Measurements from ENCODE around the gene UMAD1.

UMAD1 gene

DNA sequence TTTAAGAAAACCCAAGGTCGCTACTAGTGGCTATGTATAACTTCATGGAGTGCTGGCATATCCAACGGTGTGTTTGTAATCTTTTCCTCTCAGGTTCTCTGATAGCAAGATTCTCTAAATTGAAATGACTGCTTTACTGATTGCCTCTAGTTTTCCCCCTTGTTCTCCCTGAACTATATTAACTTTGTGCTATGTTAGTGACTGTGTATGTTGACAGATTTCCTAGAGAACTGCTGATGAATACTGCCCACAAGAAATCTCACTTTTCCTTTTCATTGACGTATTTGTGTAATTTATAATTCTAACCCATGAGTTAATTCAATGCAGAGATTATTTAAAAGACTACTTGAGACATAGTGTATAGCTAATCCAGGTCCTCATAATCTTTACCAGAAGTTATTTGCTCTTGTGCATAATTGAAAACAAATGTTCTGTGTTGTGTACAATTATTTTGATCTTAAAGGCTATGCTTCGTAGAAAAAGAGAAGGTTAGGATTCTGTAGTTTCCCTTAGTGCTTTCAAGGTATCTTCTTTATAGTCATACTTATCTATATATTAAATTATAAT is 257.5 kb downstream of the UMAD1 start:
- DNase-seq, result no peak

DNA sequence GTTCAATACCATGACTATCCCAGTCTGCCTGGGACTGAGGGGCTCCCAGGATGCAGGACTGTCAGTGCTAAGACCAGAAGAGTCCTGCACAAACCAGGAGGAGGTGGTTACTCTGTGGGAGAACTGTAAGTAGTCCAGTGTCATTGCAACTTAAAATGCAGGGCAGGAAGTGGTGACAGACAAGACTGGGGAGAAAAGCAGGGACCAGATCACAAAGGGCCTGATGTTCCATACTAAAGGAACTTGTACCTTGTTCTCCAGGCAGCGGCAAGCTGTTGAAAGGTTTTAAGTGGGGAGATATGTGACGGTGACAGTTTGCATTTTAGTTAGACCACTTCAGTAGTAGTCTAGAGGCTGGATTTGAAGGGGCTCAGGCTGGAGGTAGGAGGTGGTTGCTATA is 262.3 kb downstream of the UMAD1 start:
- no peak for DNase-seq

DNA sequence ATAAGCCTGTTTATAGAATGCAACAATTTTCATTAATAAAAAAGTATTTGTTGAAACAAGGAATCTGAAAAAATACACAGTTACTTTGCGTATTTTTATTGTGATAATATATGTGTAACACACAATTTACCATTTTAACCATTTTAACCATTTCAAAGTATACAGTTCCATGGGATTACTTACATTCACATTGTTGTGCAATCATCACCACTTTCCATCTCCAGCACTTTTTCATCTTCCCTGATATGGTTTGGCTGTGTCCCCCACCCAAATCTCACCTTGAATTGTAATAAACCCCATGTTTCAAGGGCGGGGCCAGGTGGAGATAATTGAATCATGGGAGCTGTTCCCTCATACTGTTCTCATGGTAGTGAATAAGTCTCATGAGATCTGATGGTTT is 266.8 kb downstream of the UMAD1 start:
- no peak for DNase-seq

DNA sequence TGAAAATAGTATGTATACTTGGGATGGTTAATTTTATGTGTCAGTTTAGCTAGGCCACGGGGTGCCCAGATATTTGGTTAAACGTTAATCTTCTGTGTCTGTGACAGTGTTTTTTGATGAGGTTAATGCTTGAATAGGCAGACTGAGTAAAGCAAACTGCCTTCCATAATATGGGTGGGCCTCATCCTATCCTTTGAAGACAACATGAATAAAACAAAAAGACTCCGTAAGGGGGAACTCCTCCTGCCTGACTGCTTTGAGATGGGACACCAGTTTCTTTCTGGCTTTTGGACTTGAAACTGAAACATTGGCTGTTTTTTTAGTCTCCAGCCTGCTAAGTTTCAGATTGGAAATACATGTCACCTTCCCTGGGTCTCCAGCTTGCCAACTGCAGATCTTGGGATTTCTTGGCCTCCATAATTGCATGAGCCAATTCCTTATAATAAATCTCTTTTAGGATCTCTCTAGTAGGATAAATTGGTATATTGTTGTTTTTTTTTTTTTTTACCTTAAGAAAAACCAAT is 268.1 kb downstream of the UMAD1 start:
- DNase-seq, result no peak

DNA sequence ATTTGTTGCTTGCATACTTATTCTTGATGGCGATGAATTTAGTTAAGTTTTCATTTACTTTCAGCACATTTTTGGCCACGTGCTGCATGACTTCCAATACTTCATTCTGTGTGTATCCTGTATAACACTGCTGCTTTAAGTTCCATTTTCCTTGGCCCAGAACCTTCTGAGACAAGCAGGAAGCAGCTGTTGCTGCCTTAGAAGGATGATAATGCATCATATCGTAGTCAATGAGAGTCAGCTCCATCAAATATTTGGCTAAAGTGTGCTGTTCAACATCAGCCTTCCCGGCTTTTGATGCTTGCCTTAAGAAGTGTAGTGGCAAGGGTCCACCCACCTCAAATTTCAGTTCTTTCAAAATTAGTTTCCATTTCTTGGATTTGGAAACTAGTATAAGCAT is 268.8 kb downstream of the UMAD1 start:
- DNase-seq, result no peak

DNA sequence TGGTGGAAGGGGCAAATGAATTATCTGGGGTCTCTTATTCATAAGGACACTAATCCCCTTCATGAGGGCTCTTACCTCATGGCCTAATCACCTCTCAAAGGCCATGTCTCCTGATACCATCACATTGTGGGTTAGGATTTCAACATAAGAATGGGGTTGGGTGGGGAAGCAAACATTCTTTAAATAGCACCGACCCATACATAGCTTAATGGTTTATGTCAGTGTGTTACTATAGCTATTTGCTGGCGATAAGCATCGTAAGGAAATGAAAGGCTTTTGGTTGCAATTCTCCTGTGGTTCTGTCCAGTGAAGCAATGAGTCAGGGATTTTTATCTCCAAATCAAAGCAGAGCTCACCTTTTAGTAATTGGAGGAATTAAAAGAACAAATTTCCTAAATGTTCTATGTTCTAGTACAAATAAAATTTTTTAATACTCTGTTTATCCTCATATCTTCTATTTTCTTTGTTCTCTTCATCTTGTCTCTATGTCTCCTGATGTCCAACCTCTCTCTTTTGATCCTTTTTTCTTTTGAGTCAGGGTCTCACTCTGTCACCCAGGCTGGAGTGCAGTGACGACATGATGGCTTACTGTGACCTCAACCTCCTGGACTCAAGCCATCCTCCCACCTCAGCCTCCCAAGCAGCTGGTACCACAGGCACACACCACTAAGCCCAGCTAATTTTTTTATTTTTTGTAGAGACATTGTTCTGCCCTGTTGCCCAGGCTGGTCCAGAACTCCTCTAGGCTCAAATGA is 271.0 kb downstream of the UMAD1 start:
- DNase-seq, result no peak

DNA sequence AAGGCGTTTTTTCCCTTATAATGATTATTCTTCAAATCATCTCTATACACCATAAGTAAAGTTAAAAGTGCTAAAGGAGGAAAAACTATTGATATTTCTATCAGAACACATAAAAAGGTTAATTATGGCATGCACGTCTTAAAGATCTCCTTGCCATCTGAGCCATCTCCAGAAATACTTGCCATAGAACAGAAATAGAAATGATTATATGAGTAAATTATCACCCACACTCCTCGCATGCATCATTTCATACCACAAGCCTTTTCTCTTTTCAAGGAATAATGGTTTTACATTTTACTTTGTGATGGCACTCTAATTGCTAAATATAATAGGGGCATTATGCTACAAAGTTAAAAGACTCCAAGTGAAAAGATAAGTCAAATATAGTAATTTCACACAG is 272.4 kb downstream of the UMAD1 start:
- DNase-seq, result no peak

DNA sequence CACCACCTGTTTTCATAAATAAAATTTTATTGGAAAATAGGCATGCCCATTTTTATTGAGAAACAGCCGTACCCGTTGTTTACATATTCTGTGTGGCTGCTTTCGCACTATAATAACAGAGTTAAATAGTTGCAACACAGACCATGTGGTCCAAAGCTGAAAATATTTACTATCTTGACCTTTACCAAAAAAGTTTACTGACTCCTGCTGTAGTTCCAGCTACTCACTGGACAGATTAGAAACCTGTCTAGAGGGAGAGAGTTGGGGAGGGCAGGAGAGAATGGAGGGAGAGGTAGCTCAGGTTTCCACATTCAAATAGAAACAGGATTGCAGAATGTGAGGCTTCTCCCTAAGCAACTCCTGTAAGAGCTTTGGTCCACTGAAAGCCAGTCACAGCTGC is 273.0 kb downstream of the UMAD1 start:
- peak; percentile 32 for DNase-seq

DNA sequence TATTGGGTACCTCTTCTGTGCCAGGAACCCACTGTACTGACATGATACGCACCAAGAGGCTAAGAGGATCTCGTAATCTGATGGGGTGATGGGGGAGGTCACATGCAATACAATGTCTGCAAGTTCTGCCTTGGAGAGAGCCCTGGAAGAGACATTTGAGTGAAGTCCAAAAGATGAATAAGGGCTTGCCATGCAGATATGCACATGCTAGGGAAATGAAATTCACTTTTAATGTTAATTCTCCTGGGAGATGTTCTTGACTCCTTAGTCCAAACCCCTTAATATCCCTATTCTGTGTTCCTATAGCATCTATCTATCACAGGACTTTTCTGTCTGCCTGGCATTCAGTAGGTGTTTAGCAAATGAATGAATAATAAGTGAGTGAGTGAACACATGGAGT is 274.0 kb downstream of the UMAD1 start:
- DNase-seq, result no peak

DNA sequence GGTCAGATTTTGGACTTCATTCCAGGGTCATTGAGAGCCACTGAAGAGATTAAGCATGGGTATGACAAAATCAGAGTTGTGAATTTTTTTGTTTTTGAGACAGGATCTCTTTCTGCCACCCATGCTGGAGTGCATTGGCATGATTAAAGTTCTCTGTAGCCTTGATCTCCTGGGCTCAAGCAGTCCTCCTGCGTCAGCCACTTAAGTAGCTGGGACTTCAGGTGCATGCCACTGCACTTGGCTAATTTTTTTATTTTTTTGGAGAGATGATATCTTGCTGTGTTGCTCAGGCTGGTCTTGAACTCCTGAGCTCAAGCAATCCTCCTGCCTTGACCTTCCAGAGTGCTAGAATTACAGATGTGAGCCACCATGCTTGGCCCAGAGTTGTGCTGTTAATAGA is 275.5 kb downstream of the UMAD1 start:
- no peak for DNase-seq

DNA sequence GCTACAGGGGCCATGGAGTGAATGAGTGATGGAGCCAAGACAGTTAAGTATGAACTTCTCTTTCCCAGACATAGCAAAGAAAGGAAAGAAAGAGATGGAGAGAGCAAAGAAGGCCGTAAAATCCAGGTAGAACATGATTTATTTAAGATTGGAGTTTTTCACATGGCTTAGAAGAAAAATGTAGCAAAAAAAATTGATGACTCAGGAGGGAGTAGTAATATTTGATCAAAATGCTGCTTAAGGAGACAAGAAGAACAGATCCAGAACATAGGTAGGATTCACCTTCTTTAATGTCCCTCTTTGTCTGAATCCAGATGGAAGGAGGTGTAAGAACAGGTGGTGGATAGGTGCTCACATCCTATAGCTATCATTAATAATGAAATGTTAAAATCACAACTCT is 277.0 kb downstream of the UMAD1 start:
- no peak for DNase-seq

DNA sequence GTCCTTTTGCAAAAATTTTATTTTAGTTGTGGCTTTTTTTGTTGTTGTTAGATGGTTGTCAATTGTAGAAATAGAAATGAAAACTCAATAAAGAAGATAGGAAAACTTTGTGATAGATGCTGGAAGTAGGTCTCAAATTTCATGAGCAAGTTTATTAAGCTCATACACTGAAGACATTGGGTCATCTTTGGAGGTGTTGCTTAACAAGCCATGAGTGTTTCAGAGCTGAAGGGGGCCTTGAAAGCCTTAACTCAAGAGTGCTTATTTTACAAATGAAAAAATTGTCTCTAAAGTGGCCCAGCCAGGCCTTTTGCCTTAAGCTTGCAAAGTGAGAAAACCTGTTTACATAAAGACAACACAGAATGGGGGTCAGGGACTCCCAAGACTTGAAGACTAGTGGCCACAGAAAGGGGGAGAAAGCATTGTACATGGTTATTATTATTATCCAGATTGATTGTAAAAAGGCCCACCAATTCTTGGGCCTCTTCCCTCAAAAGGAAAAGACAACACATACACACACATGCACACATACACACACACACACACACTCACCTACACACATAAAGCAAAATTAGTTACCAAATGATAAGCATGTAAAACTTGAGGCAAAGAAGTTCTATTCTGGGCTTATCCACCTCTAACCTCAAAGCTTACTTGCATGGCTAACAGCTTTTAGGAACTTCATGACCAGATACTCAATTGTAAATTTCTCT is 278.3 kb downstream of the UMAD1 start:
- no peak for DNase-seq

DNA sequence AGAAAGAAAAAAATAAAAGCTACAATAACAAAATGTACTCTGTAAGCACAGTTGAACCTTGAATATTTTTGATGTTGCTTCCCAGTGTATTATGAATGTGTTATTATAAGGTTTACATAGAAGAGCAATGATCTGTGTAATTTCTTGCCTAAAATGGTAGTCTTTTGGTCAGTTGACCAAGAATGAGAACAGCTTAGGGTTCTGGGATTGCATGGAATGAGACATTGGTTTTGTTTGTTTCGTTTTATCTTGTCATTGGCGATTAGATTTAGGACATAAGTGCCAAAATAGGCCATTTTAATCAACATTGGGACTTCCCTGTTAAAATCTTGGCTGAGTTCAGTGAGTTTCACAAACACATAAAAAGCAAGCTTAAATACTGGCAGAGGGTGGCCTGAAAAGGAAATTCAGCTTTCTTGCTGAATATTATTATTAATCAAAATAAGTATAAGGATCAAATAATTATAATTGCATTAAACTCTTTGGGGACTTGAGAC is 278.9 kb downstream of the UMAD1 start:
- no peak for DNase-seq

DNA sequence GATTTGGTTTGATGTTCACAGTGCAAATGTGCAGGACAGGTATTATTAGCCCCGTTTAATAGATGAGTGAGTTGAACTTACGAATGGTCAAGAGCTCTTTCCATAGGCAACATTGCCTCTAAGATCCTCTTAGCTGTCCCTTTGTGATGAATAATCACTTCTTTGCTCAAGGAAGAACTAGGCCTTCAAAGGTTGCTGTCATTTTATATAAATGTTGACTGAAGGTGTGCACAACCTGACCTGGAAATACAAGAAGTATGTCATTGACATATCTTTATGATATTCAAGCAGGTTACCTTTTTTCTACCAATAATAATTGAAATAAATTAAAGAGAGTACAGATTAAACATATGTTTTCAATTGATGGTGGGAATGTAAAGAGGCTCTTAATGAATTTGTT is 279.5 kb downstream of the UMAD1 start:
- DNase-seq, result no peak

DNA sequence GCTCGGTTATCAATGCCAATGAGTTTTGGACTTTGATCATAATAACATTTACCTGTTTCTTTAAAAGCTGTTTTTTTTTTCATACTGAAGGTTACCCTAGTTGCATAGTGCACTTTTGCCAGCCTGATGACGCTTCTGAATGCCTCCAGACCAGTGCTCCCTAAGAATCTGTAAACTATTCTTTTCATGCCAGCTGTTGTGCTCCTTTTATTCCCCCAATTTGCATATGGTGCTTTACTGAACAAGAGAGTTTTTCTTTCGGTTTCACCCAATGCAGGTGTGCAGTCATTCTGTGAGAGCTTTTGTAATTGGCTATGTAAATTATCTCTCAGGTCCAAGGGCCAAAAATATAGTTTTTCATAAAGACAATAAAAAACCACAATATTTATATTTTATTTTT is 279.9 kb downstream of the UMAD1 start:
- peak; percentile 20 for DNase-seq

DNA sequence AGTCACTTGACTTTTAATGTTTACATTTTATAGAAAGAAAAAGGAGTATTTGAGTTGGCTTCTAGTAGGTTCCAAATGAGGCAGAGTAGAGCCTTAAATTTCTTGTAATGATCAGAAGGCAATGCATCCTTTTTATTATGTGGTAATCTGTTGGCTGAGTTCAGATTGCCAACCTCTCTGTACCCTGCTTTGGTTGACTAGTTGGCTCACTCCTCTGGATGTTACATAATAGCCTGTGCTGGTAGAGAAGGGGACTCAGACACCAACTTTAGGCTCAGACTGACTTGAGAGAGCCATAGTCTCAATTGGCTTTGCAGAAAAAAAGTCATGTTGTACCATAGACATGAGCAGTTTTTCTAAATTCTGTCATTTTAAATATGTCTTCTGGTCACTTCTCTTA is 281.3 kb downstream of the UMAD1 start:
- DNase-seq, result peak; percentile 64

DNA sequence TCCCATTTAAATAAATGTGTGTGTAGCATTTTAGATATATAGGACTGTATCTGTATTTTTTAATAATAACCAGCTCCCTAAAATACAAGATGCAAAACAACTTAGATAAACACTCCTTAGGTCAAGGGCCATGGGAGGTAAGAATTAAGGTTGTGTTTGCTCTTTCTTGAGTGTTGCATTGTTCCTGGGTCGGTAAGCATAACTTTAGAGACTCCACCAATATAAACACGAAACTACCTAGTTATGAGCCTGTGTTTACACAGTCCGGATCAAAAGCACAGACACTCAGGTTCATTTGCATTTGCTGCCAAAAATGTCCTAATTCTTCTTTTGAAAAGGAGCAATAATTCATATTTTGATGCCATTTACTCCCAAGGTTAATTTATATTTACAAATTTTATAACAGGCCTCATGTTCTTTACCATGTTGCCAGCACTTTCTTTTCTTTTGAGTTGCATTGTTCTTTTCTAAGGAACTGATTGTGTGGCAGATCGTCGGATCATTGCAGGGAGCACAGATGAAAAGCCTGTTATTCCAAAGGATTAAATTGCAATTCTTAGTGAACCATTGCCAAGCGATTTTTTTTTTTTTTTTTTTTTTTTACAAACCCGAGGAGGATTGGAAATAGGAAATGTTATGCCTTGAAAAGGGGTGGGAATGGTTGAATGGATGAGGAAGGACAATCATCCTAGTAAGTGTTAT is 282.3 kb downstream of the UMAD1 start:
- DNase-seq, result peak; percentile 98

DNA sequence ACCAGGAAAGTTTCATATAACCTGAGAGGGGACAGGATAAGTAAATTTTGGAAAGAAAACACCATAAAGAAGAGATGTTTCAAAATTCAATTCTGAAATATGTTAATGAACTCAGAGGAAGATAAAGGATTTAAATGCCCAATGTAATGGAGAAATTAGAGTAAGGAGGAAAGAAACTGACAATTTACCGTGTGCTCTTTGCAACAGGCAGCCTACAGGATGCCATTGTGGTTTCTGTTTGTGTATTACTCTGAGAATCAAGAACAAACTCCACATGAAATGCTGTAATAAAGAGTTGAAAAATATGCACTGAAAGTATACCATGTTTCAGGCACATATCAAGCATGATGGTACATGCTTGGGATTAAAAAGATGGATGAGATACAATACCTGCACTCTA is 283.3 kb downstream of the UMAD1 start:
- no peak for DNase-seq

DNA sequence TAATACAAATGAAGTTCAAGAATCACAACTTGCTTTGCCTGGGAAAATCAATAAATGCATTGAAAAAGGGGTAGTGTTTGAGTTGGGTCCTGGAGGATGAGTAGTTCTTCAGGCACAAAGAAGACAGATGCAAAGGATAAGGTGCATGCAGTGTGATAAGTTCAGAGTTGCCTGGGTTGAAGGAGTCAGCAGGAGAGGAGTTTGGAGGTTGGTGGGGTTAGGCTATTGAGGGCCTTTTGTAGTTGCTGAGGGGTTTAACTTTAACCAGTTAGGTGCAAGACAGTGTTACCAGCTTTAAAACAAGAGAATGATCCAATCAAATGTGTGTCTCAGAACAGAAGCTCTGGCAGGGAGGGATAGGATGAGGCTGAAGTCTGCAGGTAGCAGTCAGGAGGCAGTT is 283.8 kb downstream of the UMAD1 start:
- DNase-seq, result peak; percentile 22

Data from NCI-H69 (cell line).